ENCODE measurements around the gene SRRM1. TPM values are rescaled to one million over a fixed set of nuclear protein-coding genes. Genes with fewer than 3 reads are reported as not detected.

Gene SRRM1
- total and polyA plus RNA-seq, 4 donors = 33.6 to 113 (median 86.3) TPM

GRCh38 chr1:24639881-24640280 is 3.2 kb upstream of the SRRM1 start:
- ATAC-seq (ENCODE audit: low FRiP score) = no peak
- no peaks in the 10 kb centered on the region for H3K4me1 ChIP-seq (ENCODE audit: control insufficient read depth in 1 of 2, insufficient read depth in 2 of 2, low read length in 2 of 2)
- no peaks in the 10 kb centered on the region for H3K9me3 ChIP-seq (ENCODE audit: control insufficient read depth, low read length)
- WGBS, 2 donors = 78 to 80% methylated on average over 4 of the region's 4 CpGs
- H3K27ac ChIP-seq (ENCODE audit: low read depth in 1 of 2, low read length in 2 of 2) = no peak overlapping the region
- no peak for DNase-seq
- H3K36me3 ChIP-seq (ENCODE audit: control insufficient read depth in 1 of 2, insufficient read depth in 2 of 2, low read length in 1 of 2) = no peaks in the 10 kb centered on the region
- no peaks in the 10 kb centered on the region for H3K27me3 ChIP-seq (ENCODE audit: control insufficient read depth in 1 of 2, insufficient read depth in 2 of 2, low read length in 1 of 2)
- intact Hi-C loops (cut with DNase I) = loop anchor here (10.0 kb wide), 5 partner anchors 225 to 585 kb away; partner anchors contain the start of genes NIPAL3 (in 1 of the 2) and STPG1 (in 1 of the 2)
- no peak overlapping the region for H3K4me3 ChIP-seq (ENCODE audit: low read length in 2 of 2)

- intact Hi-C loops (cut with DNase I) = loop anchor here in 1 of 2 donors (10.0 kb wide), 2 partner anchors 225 to 585 kb away; partner anchors contain the start of genes NIPAL3 and STPG1
- Histone ChIP-seq H3K36me3 (ENCODE audit: control insufficient read depth in 1 of 2, insufficient read depth in 2 of 2, low read length in 1 of 2) (no peaks in the 10 kb centered on the region), H3K4me3 (ENCODE audit: low read length in 2 of 2) (no peak overlapping the region), H3K9me3 (ENCODE audit: control insufficient read depth, low read length) (no peaks in the 10 kb centered on the region), H3K27ac (ENCODE audit: low read depth in 1 of 2, low read length in 2 of 2) (no peak overlapping the region), H3K4me1 (ENCODE audit: control insufficient read depth in 1 of 2, insufficient read depth in 2 of 2, low read length in 2 of 2) (no peaks in the 10 kb centered on the region), H3K27me3 (ENCODE audit: control insufficient read depth in 1 of 2, insufficient read depth in 2 of 2, low read length in 1 of 2) (no peaks in the 10 kb centered on the region)
- 60 to 64% methylated on average over 7 of the region's 7 CpGs for WGBS, 2 donors
- ATAC-seq (ENCODE audit: low FRiP score) (no peak), DNase-seq (no peak)
These were observed 2.8 kb upstream of the SRRM1 start for GRCh38 chr1:24640288-24640687.

- ATAC-seq (ENCODE audit: low FRiP score) (no peak), DNase-seq (peak; percentile 62 to 80)
- Histone ChIP-seq H3K9me3 (ENCODE audit: control insufficient read depth, low read length) (no peaks in the 10 kb centered on the region), H3K4me3 (ENCODE audit: low read length in 2 of 2) (peak overlapping the region; percentile 22 to 48), H3K27me3 (ENCODE audit: control insufficient read depth in 1 of 2, insufficient read depth in 2 of 2, low read length in 1 of 2) (no peaks in the 10 kb centered on the region), H3K36me3 (ENCODE audit: control insufficient read depth in 1 of 2, insufficient read depth in 2 of 2, low read length in 1 of 2) (no peaks in the 10 kb centered on the region), H3K27ac (ENCODE audit: low read depth in 1 of 2, low read length in 2 of 2) (peak overlapping the region; percentile 47 to 81), H3K4me1 (ENCODE audit: control insufficient read depth in 1 of 2, insufficient read depth in 2 of 2, low read length in 2 of 2) (no peaks in the 10 kb centered on the region)
- 27 to 28% methylated on average over 24 of the region's 24 CpGs for WGBS, 2 donors
- intact Hi-C loops (cut with DNase I) = loop anchor here in 1 of 2 donors (10.0 kb wide), 2 partner anchors 227 to 583 kb away; partner anchors contain the start of genes NIPAL3 and STPG1
These were observed 1.4 kb upstream of the SRRM1 start for GRCh38 chr1:24641646-24642151.

- H3K27ac ChIP-seq (ENCODE audit: low read depth in 1 of 2, low read length in 2 of 2) = peak overlapping the region in 1 of 2 donors; percentile 53
- peak; percentile 67 to 78 for DNase-seq
- peak; percentile 28 for ATAC-seq (ENCODE audit: low FRiP score)
- intact Hi-C loops (cut with DNase I) = loop anchor here in 1 of 2 donors (1.0 to 10.0 kb wide), 3 partner anchors 102 to 581 kb away; partner anchors contain the start of genes CLIC4, NIPAL3 and STPG1
- H3K27me3 ChIP-seq (ENCODE audit: control insufficient read depth in 1 of 2, insufficient read depth in 2 of 2, low read length in 1 of 2) = no peaks in the 10 kb centered on the region
- no peaks in the 10 kb centered on the region for H3K9me3 ChIP-seq (ENCODE audit: control insufficient read depth, low read length)
- 1% methylated on average over 38 to 53 of the region's 53 CpGs for WGBS, 2 donors
- peak overlapping the region; percentile 86 to 88 for H3K4me3 ChIP-seq (ENCODE audit: low read length in 2 of 2)
- no peaks in the 10 kb centered on the region for H3K4me1 ChIP-seq (ENCODE audit: control insufficient read depth in 1 of 2, insufficient read depth in 2 of 2, low read length in 2 of 2)
- peaks cover 4 to 6% of the 10 kb centered on the region in 2 donors for H3K36me3 ChIP-seq (ENCODE audit: control insufficient read depth in 1 of 2, insufficient read depth in 2 of 2, low read length in 1 of 2)
These were observed 429 bp downstream of the SRRM1 start for GRCh38 chr1:24643363-24644099.

- intact Hi-C loops (cut with DNase I) = loop anchor here in 1 of 2 donors (10.0 kb wide), 2 partner anchors 229 to 581 kb away; partner anchors contain the start of genes NIPAL3 and STPG1
- 0 to 1% methylated on average over 9 of the region's 9 CpGs for WGBS, 2 donors
- no peaks in the 10 kb centered on the region for H3K9me3 ChIP-seq (ENCODE audit: control insufficient read depth, low read length)
- no peaks in the 10 kb centered on the region for H3K4me1 ChIP-seq (ENCODE audit: control insufficient read depth in 1 of 2, insufficient read depth in 2 of 2, low read length in 2 of 2)
- H3K27me3 ChIP-seq (ENCODE audit: control insufficient read depth in 1 of 2, insufficient read depth in 2 of 2, low read length in 1 of 2) = no peaks in the 10 kb centered on the region
- H3K27ac ChIP-seq (ENCODE audit: low read depth in 1 of 2, low read length in 2 of 2) = no peak overlapping the region
- ATAC-seq (ENCODE audit: low FRiP score) = no peak
- H3K4me3 ChIP-seq (ENCODE audit: low read length in 2 of 2) = peak overlapping the region; percentile 86 to 88
- H3K36me3 ChIP-seq (ENCODE audit: control insufficient read depth in 1 of 2, insufficient read depth in 2 of 2, low read length in 1 of 2) = peaks cover 6 to 8% of the 10 kb centered on the region in 2 donors
- DNase-seq = no peak
These were observed 940 bp downstream of the SRRM1 start for GRCh38 chr1:24644100-24644384.

- H3K4me3 ChIP-seq (ENCODE audit: low read length in 2 of 2) = no peak overlapping the region
- intact Hi-C loops (cut with DNase I) = loop anchor here in 1 of 2 donors (10.0 kb wide), 2 partner anchors 234 to 576 kb away; partner anchors contain the start of genes NIPAL3 and STPG1
- H3K27ac ChIP-seq (ENCODE audit: low read depth in 1 of 2, low read length in 2 of 2) = no peak overlapping the region
- peaks cover 10 to 15% of the 10 kb centered on the region in 2 donors for H3K36me3 ChIP-seq (ENCODE audit: control insufficient read depth in 1 of 2, insufficient read depth in 2 of 2, low read length in 1 of 2)
- WGBS, 2 donors = 93 to 95% methylated on average over 5 of the region's 5 CpGs
- ATAC-seq (ENCODE audit: low FRiP score) = no peak
- DNase-seq = no peak
- H3K4me1 ChIP-seq (ENCODE audit: control insufficient read depth in 1 of 2, insufficient read depth in 2 of 2, low read length in 2 of 2) = no peaks in the 10 kb centered on the region
- no peaks in the 10 kb centered on the region for H3K9me3 ChIP-seq (ENCODE audit: control insufficient read depth, low read length)
- H3K27me3 ChIP-seq (ENCODE audit: control insufficient read depth in 1 of 2, insufficient read depth in 2 of 2, low read length in 1 of 2) = no peaks in the 10 kb centered on the region
These were observed 5.8 kb downstream of the SRRM1 start for GRCh38 chr1:24648919-24649318.

- H3K36me3 ChIP-seq (ENCODE audit: control insufficient read depth in 1 of 2, insufficient read depth in 2 of 2, low read length in 1 of 2) = peaks cover 17 to 18% of the 10 kb centered on the region in 2 donors
These were observed 9.3 kb downstream of the SRRM1 start for GRCh38 chr1:24652382-24652781.

GRCh38 chr1:24654010-24654409 is 10.9 kb downstream of the SRRM1 start:
- Histone ChIP-seq H3K27me3 (ENCODE audit: control insufficient read depth in 1 of 2, insufficient read depth in 2 of 2, low read length in 1 of 2) (no peaks in the 10 kb centered on the region), H3K36me3 (ENCODE audit: control insufficient read depth in 1 of 2, insufficient read depth in 2 of 2, low read length in 1 of 2) (peaks cover 13 to 16% of the 10 kb centered on the region in 2 donors), H3K27ac (ENCODE audit: low read depth in 1 of 2, low read length in 2 of 2) (no peak overlapping the region), H3K9me3 (ENCODE audit: control insufficient read depth, low read length) (no peaks in the 10 kb centered on the region), H3K4me1 (ENCODE audit: control insufficient read depth in 1 of 2, insufficient read depth in 2 of 2, low read length in 2 of 2) (no peaks in the 10 kb centered on the region), H3K4me3 (ENCODE audit: low read length in 2 of 2) (no peak overlapping the region)
- no peak for DNase-seq
- intact Hi-C loops (cut with DNase I) = loop anchor here in 1 of 2 donors (10.0 kb wide), 1 partner anchor 551 kb away; no protein-coding TSS in a partner anchor
- WGBS, 2 donors = 92 to 95% methylated on average over 3 of the region's 3 CpGs
- ATAC-seq (ENCODE audit: low FRiP score) = no peak

More at GRCh38 chr1:24652382-24652781, 9.3 kb downstream of the SRRM1 start:
- no peaks in the 10 kb centered on the region for H3K4me1 ChIP-seq (ENCODE audit: control insufficient read depth in 1 of 2, insufficient read depth in 2 of 2, low read length in 2 of 2)
- no peaks in the 10 kb centered on the region for H3K9me3 ChIP-seq (ENCODE audit: control insufficient read depth, low read length)
- intact Hi-C loops (cut with DNase I) = loop anchor here in 1 of 2 donors (10.0 kb wide), 1 partner anchor 552 kb away; no protein-coding TSS in a partner anchor
- H3K27ac ChIP-seq (ENCODE audit: low read depth in 1 of 2, low read length in 2 of 2) = no peak overlapping the region
- no peak for ATAC-seq (ENCODE audit: low FRiP score)
- 93 to 94% methylated on average over 13 of the region's 13 CpGs for WGBS, 2 donors
- no peak overlapping the region for H3K4me3 ChIP-seq (ENCODE audit: low read length in 2 of 2)
- no peak for DNase-seq
- H3K27me3 ChIP-seq (ENCODE audit: control insufficient read depth in 1 of 2, insufficient read depth in 2 of 2, low read length in 1 of 2) = no peaks in the 10 kb centered on the region

Measured in aorta (tissue), 5 donors.